HTERT RPE-1 (cell line): Measurements from ENCODE around the gene FTCD.
"Not testable (repeated sequence)": the region's sequence is repeated elsewhere in the genome, so short reads cannot be mapped to it uniquely, and the experiment has no call there.

Experiments used
- in situ Hi-C: fragments of 300-500 bp; cut with MboI; formaldehyde crosslinking; loops from 4 replicates; pipeline ENCODE4 v1.14.3; 2020; ENCODE audit warnings: low sequenced_read_pairs

The FTCD gene

GRCh38 chr21:46111857-46112724 lies 43.3 kb downstream of the FTCD start:
- in situ Hi-C loops, result no loop called here

GRCh38 chr21:46111193-46111571 lies 44.2 kb downstream of the FTCD start:
- in situ Hi-C loops, result no loop called here

- in situ Hi-C loops, result no loop called here
These were observed 44.7 kb downstream of the FTCD start for GRCh38 chr21:46110499-46111192.

- in situ Hi-C loops, result no loop called here
These were observed 45.8 kb downstream of the FTCD start for GRCh38 chr21:46109313-46110221.

- in situ Hi-C loops, result no loop called here
These were observed 46.5 kb downstream of the FTCD start for GRCh38 chr21:46108827-46109312.

- in situ Hi-C loops, result not testable (repeated sequence)
These were observed 48.0 kb downstream of the FTCD start for GRCh38 chr21:46107376-46107775.

- in situ Hi-C loops, result no loop called here
These were observed 51.3 kb downstream of the FTCD start for GRCh38 chr21:46104104-46104503.

- in situ Hi-C loops, result no loop called here
These were observed 54.5 kb downstream of the FTCD start for GRCh38 chr21:46100906-46101305.

- in situ Hi-C loops, result no loop called here
These were observed 55.0 kb downstream of the FTCD start for GRCh38 chr21:46100426-46100825.

- in situ Hi-C loops, result no loop called here
These were observed 55.4 kb downstream of the FTCD start for GRCh38 chr21:46100020-46100419.

GRCh38 chr21:46099476-46099875 lies 55.9 kb downstream of the FTCD start:
- in situ Hi-C loops, result no loop called here

GRCh38 chr21:46098303-46099141 lies 56.9 kb downstream of the FTCD start:
- in situ Hi-C loops, result no loop called here

GRCh38 chr21:46097336-46098293 lies 57.8 kb downstream of the FTCD start, which contains the start of gene COL6A2:
Gene COL6A2, plus strand, starts transcription at chr21:46098112.
- in situ Hi-C loops, result no loop called here

GRCh38 chr21:46096596-46097335 lies 58.6 kb downstream of the FTCD start:
- in situ Hi-C loops, result no loop called here

- in situ Hi-C loops, result no loop called here
These were observed 59.4 kb downstream of the FTCD start for GRCh38 chr21:46095814-46096595.

- in situ Hi-C loops, result no loop called here
These were observed 60.2 kb downstream of the FTCD start for GRCh38 chr21:46095083-46095719.
